HG02610 (cell line): ENCODE results near the gene DSE.
A peak's percentile ranks its signal among the peaks of the same experiment; 100 is the strongest.

Experiments
- ATAC-seq: cut with Tn5 transposase; IDR thresholded peaks from one replicate; pipeline ENCODE4 v1.9.1; 2021; ENCODE audit warnings: mild to moderate bottlenecking, moderate library complexity; ENCODE audit not compliant: unreplicated experiment

Gene DSE

DNA sequence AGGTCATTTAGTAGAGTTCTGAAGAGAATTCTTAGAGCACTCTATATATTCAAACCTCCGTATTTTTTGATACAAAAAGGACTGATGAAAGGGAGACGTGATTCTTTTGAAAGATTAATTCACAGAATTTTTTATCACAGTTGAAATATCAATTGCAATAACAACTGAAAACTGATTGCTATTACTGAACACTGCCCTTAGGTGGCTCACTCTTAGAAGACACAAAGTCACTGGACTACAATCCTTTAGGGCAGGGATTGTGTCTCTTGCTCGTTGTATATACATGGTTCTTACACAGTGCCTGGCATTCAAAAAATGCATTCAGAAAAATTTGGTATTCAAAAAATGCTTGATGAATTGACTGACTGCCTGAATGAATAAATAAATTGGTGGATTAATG is 73.3 kb downstream of the DSE start:
- ATAC-seq, result peak; percentile 55

GRCh38 chr6:116444575-116444974 is 73.8 kb downstream of the DSE start:
- ATAC-seq, result no peak

DNA sequence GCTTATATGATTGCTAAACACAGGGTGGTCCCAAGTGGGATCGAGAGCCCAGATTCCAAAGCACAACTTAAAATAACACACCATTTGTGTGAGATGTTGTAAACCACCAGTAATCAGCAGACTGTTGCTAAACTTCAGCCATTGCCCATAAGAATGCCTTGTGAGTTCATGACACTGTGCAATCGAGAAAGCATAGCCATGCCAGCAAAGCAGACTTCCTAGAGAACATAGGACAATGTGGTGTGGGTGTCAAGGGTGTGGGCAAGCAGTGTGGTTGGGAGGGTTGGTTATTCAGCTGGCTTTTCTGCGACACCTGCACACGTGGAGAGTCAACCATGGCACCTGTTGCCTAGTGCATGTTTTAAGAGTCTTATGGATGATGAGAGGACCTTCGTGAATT is 74.4 kb downstream of the DSE start:
- no peak for ATAC-seq

GRCh38 chr6:116446399-116446798 is 75.7 kb downstream of the DSE start:
- no peak for ATAC-seq

GRCh38 chr6:116447052-116447451 is 76.3 kb downstream of the DSE start:
- no peak for ATAC-seq

DNA sequence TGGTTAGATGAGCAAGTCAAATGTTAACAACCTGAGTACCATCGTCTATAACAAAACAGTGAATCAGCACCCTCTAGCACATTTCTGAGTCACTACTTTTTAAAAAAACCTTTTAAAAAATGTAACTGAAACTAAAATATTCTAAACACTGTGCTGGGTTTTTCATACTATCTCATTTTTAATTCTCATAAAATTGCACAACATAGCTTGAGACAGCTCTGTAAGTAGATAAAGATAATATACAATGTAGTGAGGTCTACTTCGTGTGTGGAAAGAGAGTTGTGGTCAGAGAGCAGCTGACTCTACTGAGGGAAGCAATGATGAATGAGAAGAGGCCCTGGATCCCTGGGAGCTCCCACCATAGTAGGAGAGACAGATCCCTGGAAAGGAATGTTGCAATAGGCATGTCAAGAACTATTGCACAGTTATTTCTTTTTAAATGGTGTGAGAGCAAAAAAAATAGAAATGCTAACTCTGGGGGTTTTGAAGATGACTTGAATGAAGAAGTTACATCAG is 76.8 kb downstream of the DSE start:
- no peak for ATAC-seq

GRCh38 chr6:116449565-116449964 is 78.8 kb downstream of the DSE start:
- no peak for ATAC-seq

GRCh38 chr6:116450185-116450710 is 79.5 kb downstream of the DSE start:
- ATAC-seq, result no peak

- ATAC-seq, result peak; percentile 90
Measured at GRCh38 chr6:116450769-116451740, 80.3 kb downstream of the DSE start.

GRCh38 chr6:116451916-116452315 is 81.2 kb downstream of the DSE start:
- ATAC-seq, result no peak

GRCh38 chr6:116452531-116452930 is 81.8 kb downstream of the DSE start:
- ATAC-seq, result no peak

DNA sequence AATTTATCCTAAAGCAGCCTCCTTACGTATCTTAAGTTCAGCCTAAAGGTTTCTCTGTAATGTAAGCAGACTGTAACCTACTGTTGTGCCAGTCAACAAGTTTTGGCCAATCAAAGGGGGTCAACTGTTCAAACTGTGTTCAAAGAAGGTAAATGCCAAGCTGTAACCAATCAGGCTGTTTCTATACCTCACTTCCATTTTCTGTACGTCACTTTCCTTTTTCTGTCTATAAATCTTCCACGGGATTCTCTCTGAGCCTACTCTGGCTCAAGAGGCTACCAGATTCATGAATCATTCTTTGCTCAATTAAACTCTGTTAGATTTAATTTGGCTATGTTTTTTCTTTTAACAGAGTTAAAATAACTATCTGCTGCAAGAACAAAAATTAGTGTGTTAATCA is 85.4 kb downstream of the DSE start:
- no peak for ATAC-seq

DNA sequence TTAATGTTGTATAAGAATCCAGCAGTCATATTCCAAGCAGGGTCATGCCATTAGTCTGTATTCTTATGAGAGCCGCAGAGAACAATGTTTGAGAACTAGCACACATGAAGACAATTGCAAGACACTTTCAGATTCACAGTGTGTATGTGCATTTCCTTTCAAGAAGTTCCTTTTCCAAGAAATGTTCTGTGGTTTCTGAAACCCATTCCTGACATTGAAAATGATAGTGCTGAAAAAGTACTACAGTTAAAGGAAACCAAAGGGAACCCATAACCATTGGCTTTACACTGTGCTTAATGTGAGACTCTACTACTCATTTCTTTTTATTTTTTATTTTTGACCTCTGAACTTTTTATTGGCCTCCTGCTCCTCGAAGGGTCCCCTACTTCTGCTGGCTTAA is 86.2 kb downstream of the DSE start:
- no peak for ATAC-seq

DNA sequence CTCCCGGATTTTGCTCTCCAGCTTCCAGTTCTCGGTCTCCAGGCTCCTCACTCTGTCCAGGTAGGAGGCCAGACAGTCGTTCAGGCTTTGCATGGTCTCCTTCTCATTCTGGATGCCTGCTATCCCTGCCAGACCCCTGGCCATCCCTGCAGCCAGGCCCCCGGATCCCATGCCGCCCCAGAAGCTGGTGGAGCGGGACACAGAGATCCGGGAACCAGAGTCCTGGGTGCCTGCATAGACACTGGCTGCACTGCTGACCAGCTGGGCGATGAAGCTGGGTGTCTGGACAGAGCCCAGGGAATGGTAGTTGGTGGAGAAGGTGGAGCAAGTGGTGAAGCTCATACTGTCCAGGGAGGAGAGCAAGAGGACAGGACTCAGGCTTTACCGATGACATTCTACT is 87.5 kb downstream of the DSE start:
- ATAC-seq, result no peak

DNA sequence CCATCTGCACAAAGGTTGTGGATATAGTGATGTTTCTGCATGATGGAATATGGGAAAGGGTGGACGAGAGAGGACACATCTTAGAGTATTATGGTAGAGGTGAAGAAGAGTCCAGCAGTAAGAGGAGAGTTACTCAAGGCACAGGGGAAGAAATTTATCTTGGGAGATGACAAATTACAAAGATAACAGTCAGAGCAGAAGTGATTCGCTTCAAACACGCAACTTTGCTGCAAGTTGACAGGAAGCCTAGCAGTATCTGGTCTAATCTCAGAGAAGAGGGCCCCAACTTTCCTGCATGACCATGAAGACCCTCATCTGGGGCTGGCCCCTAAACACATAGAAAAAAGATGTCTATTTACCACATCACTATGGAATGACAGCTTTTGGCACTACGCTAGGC is 89.2 kb downstream of the DSE start:
- ATAC-seq, result no peak

GRCh38 chr6:116461331-116461931 is 90.7 kb downstream of the DSE start, which contains the start of gene CALHM6:
TSS of gene CALHM6 (plus strand) at chr6:116461375. CDS start at chr6:116461930, 555 bp downstream.
- no peak for ATAC-seq

GRCh38 chr6:116461932-116462885 is 91.5 kb downstream of the DSE start:
- peak; percentile 78 for ATAC-seq

DNA sequence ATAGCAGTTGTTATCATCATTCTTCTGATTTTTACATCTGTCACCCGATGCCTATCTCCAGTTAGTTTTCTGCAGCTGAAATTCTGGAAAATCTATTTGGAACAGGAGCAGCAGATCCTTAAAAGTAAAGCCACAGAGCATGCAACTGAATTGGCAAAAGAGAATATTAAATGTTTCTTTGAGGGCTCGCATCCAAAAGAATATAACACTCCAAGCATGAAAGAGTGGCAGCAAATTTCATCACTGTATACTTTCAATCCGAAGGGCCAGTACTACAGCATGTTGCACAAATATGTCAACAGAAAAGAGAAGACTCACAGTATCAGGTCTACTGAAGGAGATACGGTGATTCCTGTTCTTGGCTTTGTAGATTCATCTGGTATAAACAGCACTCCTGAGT is 92.6 kb downstream of the DSE start:
- no peak for ATAC-seq

DNA sequence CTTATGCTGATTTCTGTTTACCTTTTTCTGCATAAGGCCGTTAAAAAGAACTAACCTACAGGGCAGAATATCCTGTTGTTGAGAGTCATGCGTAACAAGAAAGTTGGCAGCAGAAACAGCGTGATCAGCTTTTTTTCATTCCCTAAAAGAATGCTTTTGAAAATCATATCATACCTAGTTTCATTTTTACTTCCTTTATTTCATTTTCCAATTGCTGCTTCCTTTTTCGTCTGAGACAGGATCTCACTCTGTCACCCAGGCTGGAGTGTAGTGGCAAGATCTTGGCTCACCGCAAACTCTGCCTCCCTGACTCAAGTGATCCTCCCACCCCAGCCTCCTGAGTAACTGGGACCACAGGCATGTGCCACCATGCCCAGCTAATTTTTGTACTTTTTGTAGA is 94.5 kb downstream of the DSE start:
- ATAC-seq, result no peak

DNA sequence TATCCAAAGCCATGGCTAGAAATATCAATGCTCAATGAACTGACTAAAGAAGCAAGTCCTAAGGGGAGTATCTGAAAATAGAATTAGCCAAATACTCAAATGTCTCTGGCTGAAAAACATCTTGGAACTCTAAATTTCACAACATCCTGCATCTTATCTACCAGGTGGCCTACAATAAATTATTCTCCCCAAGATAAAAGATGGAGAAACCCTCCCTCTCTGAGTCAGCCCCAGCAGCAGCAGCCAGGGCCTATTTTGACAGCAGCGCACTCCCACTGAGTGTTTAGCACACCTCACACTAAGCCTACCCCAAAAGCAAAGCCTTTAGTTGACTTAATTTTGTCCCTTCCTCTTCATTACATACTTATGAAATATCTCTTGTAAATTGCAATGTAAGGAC is 96.3 kb downstream of the DSE start:
- no peak for ATAC-seq

GRCh38 chr6:116467514-116467913 is 96.8 kb downstream of the DSE start:
- no peak for ATAC-seq
